GM19238 (cell line): ENCODE data around the gene FAM168A.
A peak's percentile ranks its signal among the peaks of the same experiment; 100 is the strongest.

Experiments used
- DNase-seq: peaks from one replicate; pipeline ENCODE4 v3.0.0; 2011; ENCODE audit warnings: low spot score; ENCODE audit not compliant: insufficient read length

Gene FAM168A

DNA sequence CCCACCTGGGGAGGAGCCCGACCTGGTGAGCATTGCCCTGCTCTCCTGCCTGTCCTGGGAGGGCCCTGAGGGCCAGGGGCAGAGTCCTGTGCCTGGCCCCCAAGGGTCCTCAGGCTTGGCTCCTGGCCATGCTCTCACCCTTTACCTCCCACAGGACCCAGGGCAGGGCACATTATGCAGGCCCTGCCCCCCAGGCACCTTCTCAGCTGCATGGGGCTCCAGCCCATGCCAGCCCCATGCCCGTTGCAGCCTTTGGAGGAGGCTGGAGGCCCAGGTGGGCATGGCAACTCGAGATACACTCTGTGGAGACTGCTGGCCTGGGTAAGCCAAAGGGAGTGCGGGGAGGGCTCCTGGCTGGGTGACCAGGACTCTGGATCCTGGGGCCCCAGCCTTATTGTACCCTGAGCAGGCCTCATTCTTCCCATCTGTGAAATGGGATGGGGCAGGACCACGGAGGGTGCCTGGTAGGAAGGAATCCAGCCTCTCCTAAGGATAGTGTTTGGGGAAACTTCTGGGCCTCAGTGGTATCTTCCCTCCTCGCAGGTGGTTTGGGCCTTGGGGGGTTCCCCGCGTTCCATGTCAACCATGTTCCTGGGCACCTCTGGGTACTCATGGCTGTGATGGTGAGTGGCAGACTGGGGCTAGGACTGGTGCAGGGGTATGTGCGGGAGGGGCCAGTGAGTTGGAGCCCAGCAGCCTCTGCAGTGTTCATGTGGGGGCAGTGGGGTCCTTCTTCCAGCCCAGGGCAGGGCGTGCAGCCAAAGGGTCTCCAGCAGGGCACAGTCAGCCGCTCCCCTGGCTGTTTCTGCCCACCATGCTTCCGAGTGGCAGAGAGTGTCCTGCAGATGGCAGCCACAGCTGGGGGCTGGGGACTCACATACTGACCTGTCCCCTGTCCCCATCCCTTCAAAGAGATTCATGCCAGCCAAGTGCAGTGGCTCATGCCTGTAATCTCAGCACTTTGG lies 207.0 kb downstream of the FAM168A start:
- DNase-seq, result no peak

DNA sequence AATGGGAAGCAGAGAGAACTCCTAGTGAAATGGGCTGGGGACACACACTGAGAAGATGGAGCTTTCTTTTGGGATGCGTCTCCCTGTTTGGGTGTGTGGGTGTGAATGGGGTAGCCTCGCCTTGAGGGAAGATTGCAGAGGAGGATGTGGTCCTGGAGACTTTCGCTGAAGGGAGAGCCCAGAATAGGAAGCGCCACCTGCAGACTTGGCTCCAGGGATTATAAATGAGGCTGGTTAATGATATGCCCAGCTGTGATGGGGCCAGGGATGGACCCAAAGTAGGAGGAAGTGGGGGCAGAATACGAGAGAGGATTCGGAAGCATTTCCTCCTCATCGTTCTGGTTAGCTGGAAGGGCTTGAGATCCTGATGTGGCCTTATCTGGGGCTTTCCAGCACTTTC lies 208.0 kb downstream of the FAM168A start:
- no peak for DNase-seq

DNA sequence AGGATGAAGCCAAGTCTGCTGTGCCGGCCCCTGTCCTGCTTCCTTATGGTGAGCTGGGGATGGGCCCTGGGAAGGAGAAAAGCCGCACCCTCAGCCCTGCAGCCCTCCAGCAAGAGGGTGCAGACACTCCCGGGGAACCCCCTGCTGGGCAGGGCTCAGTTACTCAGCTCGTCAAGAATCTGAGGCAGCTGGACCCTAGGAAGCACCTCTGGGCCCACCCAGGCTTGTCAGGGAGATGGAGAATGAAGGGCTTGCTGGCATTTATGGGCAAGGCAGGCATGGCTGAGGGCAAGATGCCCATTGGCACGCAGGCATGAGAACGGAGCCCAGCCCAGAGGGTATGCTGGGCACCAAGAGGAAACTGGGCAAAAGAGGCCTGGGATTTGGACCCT lies 208.8 kb downstream of the FAM168A start:
- no peak for DNase-seq

DNA sequence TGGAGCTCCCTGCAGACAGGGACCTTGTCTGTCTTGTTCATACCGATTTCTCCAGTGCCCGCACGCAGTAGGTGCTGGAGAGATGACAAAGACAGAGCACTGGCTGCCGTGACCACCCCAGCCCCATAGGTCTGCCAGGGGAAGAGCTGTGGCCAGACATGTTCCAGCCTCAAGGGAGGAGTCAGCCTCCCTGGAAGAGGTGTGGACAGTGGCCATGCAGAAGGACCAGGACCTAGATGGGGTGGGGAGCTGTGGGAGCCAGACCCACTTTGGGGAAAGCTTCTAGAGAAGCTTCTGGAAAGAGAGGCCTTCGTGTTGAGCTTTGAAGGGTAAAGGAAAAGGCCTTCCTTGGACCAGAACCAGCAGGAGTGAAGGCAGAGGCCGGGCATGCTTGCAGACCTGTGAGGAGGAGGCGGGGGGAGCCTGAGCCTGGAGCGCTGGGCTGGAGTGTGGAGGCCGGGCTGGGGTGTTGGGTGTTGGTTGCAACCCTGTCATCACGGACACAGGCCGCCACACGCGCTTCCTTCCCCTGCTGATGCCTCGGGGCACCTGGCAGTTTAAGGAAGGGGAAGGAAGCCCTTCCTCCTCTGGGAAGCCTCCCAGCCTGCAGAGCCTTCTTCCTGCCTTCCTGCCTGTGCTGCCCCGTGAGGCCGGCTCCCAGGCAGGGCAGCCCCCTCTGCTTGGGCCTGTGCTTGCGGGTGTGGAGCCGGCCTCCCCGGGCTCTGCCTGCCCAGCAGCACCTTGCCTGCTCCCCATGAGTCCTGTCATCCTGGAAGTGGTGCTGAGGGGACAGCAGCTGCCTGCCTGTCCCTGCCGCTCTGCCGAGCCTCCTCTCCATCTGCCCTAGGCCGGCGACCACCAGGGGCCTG lies 209.4 kb downstream of the FAM168A start:
- DNase-seq, result no peak

DNA sequence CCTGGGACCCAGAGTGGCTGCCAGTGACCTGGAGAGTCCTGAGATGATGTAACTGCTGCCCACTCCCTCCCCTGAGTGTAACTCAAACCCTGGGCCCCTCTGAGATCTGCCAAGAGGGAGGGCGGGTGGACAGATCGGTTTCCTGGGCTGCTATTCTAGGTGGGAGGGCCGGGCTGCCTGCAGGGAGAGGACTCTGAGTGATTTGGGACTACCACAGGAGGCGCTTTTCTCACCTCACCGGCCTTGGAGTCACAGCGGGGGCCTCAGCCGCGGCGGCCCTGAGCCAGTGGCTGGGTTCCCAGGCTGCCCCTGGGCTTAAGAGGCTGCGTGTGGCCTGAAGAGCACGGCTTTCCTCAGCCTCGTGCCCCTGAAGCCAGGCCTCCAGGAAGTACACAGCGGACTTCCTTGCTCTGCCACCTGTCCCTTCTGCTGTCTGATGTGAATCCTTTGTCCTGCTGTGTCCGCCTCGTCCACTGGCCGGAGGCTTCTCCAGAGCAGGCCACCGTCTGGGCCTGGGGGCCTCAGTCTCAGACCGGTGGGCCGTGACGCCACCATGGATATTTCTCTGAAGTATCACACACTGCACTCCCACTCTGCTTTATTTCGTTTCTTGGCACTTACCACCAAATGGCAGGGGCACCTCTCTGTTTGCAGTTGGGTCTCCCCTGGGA lies 210.2 kb downstream of the FAM168A start:
- DNase-seq, result no peak

DNA sequence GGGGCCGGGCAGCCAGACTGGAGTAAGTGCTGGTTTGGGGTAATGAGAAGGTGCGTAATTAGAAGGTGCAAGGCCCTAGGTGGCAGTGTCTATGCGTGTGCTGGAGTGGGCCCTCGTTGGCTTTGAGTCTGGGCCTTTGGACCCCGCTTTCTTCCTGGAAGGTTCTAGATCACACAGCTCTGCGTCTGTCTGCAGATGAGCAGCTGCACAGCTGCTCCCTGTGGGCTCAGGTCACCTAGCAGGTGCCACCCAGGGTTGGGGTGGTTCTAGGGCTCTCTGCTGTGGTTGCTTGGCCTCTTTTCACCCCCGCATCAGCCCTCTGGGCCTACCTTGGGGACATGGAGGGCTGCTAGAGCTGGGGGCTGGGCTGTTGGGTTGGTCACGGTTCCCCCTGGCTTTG lies 211.4 kb downstream of the FAM168A start:
- DNase-seq, result no peak

DNA sequence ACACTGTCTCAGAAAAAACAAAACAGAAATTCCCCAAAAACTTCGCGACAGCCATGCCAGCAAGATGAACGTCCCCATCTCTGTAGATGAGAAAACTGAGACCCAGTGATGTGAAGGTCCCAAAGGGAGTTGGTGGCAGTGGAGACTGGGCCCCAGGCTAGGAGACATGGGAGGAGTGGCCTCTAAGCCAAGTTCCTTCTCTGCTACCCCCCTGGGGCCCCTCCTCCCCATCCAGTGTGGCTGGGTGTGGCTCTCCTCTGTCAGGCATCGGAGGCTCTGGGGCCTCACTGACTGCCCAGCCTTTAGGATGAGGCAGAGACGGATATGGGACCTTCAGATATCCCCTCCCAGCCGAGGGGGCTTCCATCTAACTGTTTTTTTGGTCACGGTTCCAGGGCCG lies 211.9 kb downstream of the FAM168A start:
- peak; percentile 65 for DNase-seq

DNA sequence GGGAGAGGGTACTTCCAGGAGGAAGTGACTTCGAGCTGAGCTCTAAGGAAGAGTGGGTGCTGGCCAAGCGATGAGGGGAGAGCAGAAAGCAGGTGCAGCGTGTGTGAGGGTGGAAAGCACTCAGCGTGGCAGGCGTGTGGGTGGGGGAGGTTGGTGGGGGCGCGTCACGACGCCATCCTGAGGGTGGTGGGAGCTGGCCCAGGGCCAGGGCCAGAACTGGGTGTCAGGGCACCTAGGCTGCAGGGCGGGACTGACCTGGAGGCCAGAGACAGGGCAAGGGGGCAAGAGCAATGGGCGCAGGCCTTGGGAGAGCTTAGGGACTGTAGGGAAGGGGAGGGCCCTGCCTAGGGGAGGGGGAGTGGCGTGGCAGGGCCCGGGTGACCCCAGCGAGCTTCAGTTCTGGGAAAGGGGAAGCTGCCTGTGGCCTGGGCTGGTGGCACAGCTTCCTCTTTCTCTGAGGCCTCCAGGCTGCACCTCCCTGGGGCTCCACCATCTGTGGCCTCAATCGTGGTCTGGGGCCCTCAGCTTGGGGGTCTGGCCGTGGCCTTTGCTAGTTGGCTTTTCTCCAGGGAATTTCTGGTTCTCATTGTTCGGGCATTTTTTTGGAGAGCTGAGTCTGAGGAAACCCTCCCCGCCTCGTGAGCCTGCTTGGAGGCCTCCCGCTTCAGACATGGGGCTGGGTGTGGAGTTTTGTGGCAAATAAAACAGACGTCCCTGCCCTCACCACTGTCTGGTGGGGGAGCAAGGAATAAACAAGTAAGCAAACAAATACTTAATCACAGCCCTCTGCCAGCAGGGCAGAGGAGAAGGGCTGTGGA lies 212.8 kb downstream of the FAM168A start:
- DNase-seq, result peak; percentile 83

DNA sequence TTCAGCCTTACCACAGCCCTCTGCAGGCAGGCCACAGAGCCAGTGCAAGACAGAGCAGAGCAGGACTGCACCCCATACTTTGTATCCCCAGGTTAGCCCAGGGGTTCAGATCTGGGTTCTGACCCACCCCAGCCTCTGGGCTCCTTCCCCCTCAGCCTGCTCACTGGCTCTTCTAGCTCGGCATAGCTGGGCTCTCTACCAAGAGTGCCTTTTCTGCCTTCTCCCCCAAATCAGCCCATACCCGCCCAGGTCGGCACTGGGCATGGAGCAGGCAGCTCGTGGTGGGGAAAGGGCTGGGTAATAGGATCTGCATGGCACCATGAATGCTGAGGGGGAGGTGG lies 213.4 kb downstream of the FAM168A start:
- DNase-seq, result no peak

DNA sequence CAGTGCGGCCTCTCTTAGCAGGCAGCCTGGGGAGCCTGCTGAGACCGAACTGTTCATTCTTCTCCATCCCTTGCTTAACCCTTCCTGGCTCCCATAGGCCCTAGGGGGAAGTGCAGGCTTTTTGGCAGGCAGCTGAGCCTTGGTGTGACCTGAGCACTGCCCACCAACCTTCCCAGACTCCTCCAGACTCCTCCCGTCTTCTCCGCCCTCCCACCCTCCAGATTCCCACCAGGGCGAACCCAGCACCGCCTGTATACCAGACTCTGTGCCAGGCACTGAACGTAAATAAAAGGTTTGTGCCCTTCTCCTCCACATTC lies 213.8 kb downstream of the FAM168A start:
- DNase-seq, result no peak

DNA sequence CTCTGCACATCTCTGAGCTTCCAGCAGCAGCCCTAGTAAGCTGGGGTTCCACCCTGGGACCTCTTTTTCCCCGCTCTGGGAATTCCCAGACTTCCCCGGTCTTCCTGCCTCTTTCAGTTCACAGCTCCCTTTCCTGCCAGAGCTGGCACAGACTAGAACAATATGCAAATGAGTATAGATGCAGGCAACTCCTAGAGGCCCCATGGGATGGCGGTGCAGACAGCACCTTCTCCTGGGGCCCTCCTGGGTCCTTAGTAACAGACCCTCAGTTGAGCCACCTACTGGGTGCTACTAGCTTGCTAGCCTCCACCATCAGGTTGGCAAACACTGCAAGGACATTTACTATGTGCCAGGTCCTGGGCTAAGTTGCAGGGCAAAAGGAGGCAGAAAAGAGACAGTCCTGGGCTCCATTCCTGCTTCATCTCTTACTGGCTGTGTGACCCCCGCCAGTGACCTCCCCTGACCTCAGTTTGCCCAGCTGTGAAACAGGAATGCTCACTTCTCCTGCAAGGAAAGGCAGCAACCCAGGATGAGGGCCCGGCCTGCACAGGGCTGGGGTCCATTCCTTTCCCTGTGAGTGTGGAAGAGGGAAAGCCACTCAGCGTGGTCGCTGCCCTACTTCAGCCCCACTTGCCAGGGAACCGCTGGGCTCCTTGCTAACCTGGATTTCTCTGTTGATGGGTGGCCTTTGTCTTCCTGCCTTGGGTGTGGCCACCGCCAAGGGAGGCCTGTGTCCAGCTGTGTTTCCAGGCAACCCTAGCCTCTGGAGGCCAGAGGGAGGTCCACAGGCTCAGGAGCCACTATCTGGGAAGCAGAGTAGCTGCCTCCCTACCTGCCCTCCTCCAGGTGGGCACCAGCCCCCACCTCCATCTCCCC lies 214.4 kb downstream of the FAM168A start:
- peak; percentile 36 for DNase-seq

DNA sequence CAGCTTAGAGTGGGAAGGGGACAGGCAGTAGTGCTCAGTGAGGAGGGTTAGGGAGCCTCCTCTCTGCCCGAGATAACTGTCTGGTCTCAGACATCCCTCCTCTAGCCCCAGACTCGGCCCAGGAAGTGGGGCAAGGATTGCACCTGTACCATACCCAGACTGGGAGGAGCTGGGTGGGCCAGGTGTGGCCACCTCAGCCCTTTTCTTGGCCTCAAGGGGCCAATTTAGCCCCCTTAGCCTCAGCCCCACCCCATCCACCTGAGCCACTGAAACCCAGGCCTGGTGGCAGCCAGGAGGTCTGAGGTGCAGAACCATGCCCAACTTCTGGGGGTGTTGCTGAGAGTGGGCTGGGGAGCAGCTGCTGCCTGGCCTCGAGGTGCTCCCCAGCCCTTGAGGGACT lies 215.2 kb downstream of the FAM168A start:
- DNase-seq, result no peak

DNA sequence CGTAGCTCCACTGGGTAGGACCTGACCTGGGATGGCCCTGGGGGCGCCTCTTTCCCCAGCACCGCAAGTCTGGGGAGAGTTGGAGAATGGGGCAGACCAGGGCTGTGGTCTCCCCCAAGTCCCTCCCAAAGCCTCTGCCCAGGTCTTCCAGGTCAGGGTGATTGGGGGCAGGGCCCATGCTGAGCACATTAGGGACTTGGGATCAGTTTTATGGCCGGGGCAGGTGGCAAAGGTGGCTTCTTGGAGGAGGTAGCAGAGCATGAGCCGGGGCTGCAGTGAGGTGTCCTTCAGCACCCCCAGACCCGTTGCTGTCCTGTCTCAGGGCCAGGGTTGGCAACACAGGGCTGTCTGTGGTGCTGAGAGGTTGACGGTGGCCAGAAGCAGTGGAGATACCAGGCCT lies 215.7 kb downstream of the FAM168A start:
- DNase-seq, result no peak

DNA sequence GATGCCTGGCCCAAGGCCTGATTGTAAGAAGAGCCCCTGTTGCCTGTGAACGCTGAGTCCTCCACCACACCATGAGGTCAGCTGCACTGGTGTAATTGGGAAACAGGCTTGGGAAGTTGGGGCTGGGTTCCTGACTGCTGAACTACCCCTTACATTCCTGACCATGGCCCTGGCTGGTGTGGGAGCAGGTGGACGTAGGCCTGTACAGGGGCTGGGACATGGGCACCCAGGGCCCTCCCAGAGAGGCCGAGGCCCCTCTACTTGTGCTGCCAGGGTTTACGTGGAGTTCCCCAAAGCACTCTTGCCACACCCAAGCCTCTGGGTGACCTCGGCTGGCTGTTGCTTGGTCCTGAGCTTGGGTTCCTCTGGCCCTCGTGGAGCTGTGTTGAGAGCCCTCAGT lies 216.3 kb downstream of the FAM168A start:
- DNase-seq, result no peak

DNA sequence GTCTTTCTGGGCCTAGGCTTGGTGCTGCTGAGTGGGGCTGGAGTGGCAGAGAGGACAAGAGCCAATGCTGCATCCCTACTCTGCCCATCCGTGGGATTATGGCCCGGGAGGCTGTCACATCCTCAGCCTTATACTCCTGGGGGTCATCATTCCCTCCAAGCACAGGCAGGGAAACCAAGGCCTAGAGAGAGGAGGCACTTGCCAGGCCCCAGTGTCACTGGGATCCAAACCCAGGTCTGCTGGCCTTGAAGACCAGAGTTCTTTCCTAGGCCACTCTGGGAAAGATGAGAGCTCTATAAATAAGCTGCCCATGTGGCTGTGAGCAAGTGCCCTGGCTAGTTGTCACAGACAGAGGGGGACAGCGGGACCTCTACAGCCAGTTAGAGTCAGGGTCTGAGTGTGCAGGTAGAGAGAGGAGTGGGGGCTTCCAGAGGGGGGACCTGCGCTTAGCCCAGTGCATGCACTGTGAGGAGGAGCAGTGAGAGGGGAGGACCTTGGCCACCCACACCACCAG lies 217.0 kb downstream of the FAM168A start:
- DNase-seq, result no peak

DNA sequence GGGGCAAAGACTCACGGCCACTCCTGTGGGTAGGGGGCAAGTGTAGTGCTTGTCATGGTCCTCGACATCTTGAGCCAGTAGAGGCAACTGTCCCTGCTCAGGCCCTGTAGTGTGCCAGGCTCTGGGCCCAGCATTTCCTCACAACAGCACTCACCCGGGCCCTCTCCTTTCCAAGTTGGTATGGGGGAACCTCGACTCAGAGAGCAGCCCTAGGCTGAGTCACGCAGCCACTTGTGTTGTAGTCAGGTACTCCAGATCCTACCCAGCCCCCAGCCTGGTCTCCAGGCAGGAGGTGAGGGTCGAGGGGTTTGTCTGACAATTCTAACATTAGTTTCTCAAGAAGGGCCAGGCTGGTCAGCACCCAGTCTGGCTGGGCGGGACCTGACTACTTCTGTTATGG lies 217.6 kb downstream of the FAM168A start:
- DNase-seq, result no peak

DNA sequence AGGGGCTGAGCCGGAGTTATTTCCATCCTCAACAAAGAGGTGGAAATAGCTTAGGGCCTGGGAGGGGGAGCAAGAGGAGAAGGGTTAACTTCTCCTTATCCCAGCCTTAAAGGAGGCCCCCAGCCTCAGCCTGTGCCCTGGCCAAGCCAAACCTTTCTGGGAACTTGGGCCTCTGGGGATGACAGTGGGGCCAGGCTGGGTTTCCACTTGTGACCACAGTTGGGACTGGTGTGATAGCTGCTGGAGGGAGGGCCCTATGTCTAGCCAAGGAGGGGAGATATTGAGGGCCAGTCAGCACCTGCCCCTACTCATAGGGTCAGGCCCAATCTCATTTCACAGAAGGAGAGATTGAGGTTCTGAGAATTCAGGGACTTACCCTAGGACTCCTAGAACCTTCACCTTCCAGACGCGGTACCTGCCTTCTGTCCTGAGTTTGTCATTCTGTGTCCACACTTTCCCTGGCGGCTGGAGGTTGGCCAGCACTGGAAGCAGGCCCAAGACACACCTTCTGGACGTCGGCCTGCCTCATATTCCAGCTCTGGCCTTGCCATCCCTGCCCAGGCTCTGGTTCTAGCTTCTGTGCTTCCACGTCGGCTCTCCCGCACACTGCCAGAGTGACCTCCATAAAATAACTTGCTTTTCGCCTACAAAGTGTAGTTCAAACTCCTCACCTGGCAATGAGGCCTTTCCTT lies 218.6 kb downstream of the FAM168A start:
- no peak for DNase-seq

DNA sequence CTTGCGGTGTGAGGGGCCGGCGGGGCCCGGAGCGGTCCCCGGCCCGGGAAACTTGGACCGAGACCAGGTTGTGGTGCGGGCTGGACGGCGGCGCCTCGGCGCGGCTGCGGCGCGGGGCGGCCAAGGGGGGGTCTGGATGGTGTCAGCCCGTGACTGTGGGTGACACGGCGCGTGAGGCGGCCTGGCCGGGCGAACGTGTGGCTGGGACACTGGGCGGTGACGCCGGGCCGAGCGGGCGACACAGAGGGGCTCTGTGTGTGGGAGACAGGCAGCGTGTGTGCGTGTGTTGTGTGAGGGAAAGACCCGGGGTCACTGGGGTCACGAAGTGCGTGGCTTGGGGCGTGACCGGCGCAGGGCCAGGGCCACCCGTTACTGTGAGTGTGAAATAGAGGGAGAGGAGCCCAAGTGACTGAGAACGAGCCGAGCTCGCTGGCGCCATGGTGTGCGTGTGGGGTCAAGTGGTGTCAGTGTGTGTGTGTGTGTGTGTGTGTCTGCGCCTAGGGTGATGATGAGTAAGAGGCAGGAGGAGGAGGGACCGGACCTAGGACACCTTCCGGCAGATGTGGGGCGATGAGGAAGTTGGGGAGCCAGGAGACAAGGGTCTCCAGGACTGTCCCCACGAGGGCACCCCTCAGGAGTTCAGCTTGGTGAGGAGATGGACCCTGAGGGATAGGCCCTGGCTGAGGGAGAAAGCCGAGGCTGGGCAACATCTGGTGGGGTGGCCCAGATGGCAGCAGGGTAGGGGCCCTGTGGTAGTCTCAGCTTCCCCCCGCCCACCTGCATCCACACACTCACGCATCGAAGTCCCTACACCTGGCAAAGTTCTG lies 220.9 kb downstream of the FAM168A start:
- DNase-seq, result peak; percentile 81
